SK-N-MC (cell line): ENCODE data around the gene CAMK2N2.

Experiments used
- DNase-seq: peaks from one replicate; pipeline ENCODE4 v3.0.0-alpha.2; 2011; ENCODE audit warnings: low read depth, low spot score
- H3K27ac ChIP-seq: fragments of 200-600 bp; sonication (generic); 2 replicates; pipeline ENCODE4 v1.5.1; 2016; ENCODE audit warnings: mixed run types
- H3K36me3 ChIP-seq: fragments of 200-600 bp; sonication (generic); 2 replicates; pipeline ENCODE4 v1.6.1; 2017; ENCODE audit warnings: antibody characterized with exemption, low read length, mixed read lengths; ENCODE audit not compliant: insufficient read depth
- H3K4me3 ChIP-seq: fragments of 200-600 bp; sonication (generic); 2 replicates; pipeline ENCODE4 v1.5.1; 2016
- H3K9ac ChIP-seq: fragments of 200-600 bp; sonication (generic); 2 replicates; pipeline ENCODE4 v1.8.0; 2017; ENCODE audit warnings: mixed run types, mixed read lengths; ENCODE audit not compliant: insufficient read length
- H3K9me3 ChIP-seq: fragments of 200-600 bp; sonication (generic); 2 replicates; pipeline ENCODE4 v1.6.1; 2017; ENCODE audit warnings: low read depth, mild to moderate bottlenecking, antibody characterized with exemption, low read length, moderate library complexity, mixed read lengths
- EZH2 ChIP-seq: fragments of 200-600 bp; sonication (generic); IDR thresholded peaks from one replicate; pipeline ENCODE4 v1.6.1; 2017; ENCODE audit warnings: antibody characterized with exemption
- FOXP2 ChIP-seq: optimal IDR thresholded peaks from 2 replicates; pipeline ENCODE3; 2011; ENCODE audit warnings: mild to moderate bottlenecking, moderate library complexity; ENCODE audit not compliant: insufficient read depth; ENCODE audit errors: extremely low read length, control extremely low read depth
- POLR2AphosphoS5 ChIP-seq: IDR thresholded peaks from 2 replicates; pipeline ENCODE4 v1.6.1; 2012; ENCODE audit warnings: mild to moderate bottlenecking, low read depth, low read length, borderline replicate concordance

Gene CAMK2N2

DNA sequence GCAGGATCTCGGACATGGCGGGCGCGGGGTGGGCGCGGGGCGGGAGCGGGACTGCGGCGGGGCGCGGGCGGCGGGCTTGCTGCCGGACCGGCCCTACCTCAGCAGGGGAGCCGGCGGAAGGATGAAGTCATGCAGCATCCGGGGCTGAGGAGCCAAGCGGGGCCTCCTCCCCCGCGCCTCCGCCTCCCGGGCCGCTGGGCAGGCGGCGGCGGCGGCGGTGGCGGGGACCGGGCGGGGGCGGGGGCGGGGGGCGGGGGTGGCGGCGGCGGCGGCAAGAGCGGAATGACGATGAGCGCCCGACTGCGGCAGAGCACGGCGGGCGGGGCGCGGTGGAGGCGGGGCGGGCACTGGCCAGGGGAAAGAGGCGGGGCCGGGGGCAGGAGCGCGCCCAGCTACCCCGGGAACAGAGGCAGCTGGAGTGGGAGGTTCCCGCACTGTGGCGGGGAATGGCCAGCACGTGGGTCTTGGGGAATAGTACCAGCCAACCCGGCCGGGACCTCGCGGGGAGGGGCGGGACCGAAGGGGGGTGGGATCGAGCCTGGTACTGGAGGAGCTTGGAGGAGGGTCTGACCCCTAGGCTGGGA is at the start of gene CAMK2N2:
TSS of gene CAMK2N2 (minus strand) at position 284 of the 584 bp plus-strand sequence. CDS start at position 16, 268 bp downstream.
- TF ChIP-seq FOXP2, result no peak
- no peak for TF ChIP-seq EZH2
- TF ChIP-seq POLR2AphosphoS5, result no peak
- Histone ChIP-seq H3K27ac (no peak within 1 kb of the TSS), H3K9ac (no peak within 1 kb of the TSS), H3K9me3 (no peaks in the 10 kb centered on the region), H3K4me3 (peak within 1 kb of the TSS; percentile 78), H3K36me3 (no peaks in the 10 kb centered on the region)
- DNase-seq, result no peak

GRCh38 chr3:184308744-184309143 is 47.4 kb upstream of the CAMK2N2 start:
- Histone ChIP-seq H3K27ac (no peak overlapping the region), H3K9ac (no peak overlapping the region), H3K4me3 (no peak overlapping the region), H3K36me3 (peaks cover 59% of the 10 kb centered on the region), H3K9me3 (no peaks in the 10 kb centered on the region)
- TF ChIP-seq POLR2AphosphoS5 (no peak), EZH2 (no peak), FOXP2 (no peak)
- DNase-seq, result no peak

- Histone ChIP-seq H3K36me3 (peaks cover 67% of the 10 kb centered on the region), H3K4me3 (no peak overlapping the region), H3K27ac (no peak overlapping the region), H3K9me3 (no peaks in the 10 kb centered on the region), H3K9ac (no peak overlapping the region)
- TF ChIP-seq EZH2 (no peak), FOXP2 (no peak), POLR2AphosphoS5 (no peak)
- no peak for DNase-seq
Observed at GRCh38 chr3:184307915-184308314, 46.6 kb upstream of the CAMK2N2 start.

- Histone ChIP-seq H3K9me3 (no peaks in the 10 kb centered on the region), H3K4me3 (no peak overlapping the region), H3K27ac (no peak overlapping the region), H3K9ac (no peak overlapping the region), H3K36me3 (peaks cover 82% of the 10 kb centered on the region)
- no peak for TF ChIP-seq POLR2AphosphoS5
- no peak for TF ChIP-seq FOXP2
- TF ChIP-seq EZH2, result no peak
- DNase-seq, result no peak
Observed at GRCh38 chr3:184306341-184306972, 45.1 kb upstream of the CAMK2N2 start.

GRCh38 chr3:184305577-184305976 is 44.2 kb upstream of the CAMK2N2 start:
- DNase-seq, result no peak
- H3K9me3 ChIP-seq, result no peaks in the 10 kb centered on the region
- no peak for TF ChIP-seq FOXP2
- no peak for TF ChIP-seq POLR2AphosphoS5
- no peak overlapping the region for H3K4me3 ChIP-seq
- no peak overlapping the region for H3K9ac ChIP-seq
- peaks cover 91% of the 10 kb centered on the region for H3K36me3 ChIP-seq
- H3K27ac ChIP-seq, result no peak overlapping the region

DNA sequence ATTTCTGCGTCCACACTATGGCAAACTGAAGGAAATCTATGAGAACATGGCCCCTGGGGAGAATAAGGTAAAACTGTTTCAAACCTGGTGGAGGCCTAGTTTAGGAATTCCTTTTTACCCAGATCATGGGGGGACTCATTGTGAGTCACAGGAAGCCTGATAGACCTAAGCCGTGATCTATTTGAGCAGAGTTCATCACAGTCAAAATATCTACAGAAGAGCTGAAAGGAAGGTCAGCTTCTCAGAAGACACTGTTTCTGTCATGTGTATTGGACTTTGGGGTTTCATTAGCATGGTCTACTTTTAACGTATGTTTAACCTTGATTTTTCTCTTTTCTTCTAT is 39.0 kb upstream of the CAMK2N2 start:
- Histone ChIP-seq H3K36me3 (peaks cover 56% of the 10 kb centered on the region), H3K27ac (no peak overlapping the region), H3K4me3 (peak overlapping the region; percentile 84), H3K9ac (peak overlapping the region; percentile 91), H3K9me3 (no peaks in the 10 kb centered on the region)
- DNase-seq, result no peak
- TF ChIP-seq EZH2 (no peak), POLR2AphosphoS5 (no peak), FOXP2 (no peak)

DNA sequence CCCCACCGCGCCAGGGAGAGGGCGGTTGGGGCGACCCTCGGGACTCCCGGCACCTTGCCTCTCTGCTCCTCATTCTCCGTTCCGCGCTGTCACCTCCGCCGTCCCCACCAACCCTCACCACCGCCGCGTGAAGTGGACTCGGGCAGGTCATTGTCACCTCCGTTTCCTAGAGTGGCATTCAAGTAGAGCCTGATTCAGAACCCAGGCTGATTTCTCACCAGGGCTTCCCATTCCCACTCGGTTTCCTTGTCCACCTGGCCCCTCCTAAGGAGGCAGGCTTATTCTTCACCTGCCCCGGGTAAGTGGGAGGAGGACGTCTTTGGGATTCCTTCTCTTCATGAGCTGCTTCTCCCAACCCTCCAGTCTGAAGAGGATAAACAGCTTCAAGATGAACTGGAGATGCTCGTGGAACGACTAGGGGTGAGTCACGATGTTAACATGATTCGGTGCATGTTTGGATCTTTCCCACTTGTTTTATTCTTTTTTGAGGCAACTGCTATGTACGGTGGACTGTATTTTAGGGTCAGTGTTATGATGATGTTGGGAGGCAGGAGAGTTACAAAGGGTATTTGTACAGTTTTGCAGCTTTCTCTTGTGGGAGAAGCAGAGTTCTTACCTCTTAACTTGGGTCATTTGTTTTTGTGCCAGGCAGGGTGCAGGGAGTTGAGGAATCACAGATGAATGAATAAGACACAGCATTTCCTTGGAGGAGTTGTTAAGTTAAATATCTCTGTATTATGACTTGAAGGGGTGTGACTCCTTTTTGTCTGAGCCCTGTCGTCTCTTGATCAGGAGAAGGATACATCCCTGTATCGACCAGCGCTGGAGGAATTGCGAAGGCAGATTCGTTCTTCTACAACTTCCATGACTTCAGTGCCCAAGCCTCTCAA is 38.4 kb upstream of the CAMK2N2 start:
- Histone ChIP-seq H3K9ac (peak overlapping the region; percentile 91), H3K9me3 (no peaks in the 10 kb centered on the region), H3K4me3 (peak overlapping the region; percentile 84), H3K27ac (peak overlapping the region; percentile 29; the same call in 1 of the 2 replicates), H3K36me3 (peaks cover 50% of the 10 kb centered on the region)
- TF ChIP-seq FOXP2 (no peak), EZH2 (no peak), POLR2AphosphoS5 (no peak)
- no peak for DNase-seq
